H9 (cell line): Measurements from ENCODE around the gene PLA2G4D. TPM values are rescaled to one million over a fixed set of nuclear protein-coding genes. Genes with fewer than 3 reads are reported as not detected.

Experiments used
- DNase-seq: peaks from one replicate; pipeline ENCODE4 v3.0.0-alpha.2; 2017
- H2AFZ ChIP-seq: one replicate; pipeline ENCODE4 v1.6.1; 2013; ENCODE audit warnings: mild to moderate bottlenecking, low read length, control low read depth, moderate library complexity
- H2AK5ac ChIP-seq: 2 replicates; pipeline ENCODE4 v1.6.1; 2013; ENCODE audit warnings: low read length, control low read depth, mixed read lengths; ENCODE audit not compliant: insufficient read length
- H2BK120ac ChIP-seq: one replicate; pipeline ENCODE4 v1.6.1; 2013; ENCODE audit warnings: low read depth, mild to moderate bottlenecking, low read length, control low read depth, inconsistent platforms; ENCODE audit not compliant: poor library complexity, severe bottlenecking
- H2BK12ac ChIP-seq: 2 replicates; pipeline ENCODE4 v1.6.1; 2013; ENCODE audit warnings: low read length, control low read depth, mixed read lengths, low read depth; ENCODE audit not compliant: insufficient read length
- H2BK15ac ChIP-seq: 2 replicates; pipeline ENCODE4 v1.6.1; 2013; ENCODE audit warnings: low read depth, low read length, control low read depth
- H2BK20ac ChIP-seq: one replicate; pipeline ENCODE4 v1.6.1; 2013; ENCODE audit warnings: low read depth, mild to moderate bottlenecking, low read length, control low read depth, inconsistent platforms; ENCODE audit not compliant: poor library complexity, severe bottlenecking
- H2BK5ac ChIP-seq: 2 replicates; pipeline ENCODE4 v1.6.1; 2013; ENCODE audit warnings: low read length, control low read depth, mixed read lengths; ENCODE audit not compliant: insufficient read length
- H3K14ac ChIP-seq: 2 replicates; pipeline ENCODE4 v1.6.1; 2013; ENCODE audit warnings: low read length, control low read depth; ENCODE audit not compliant: insufficient read depth
- H3K18ac ChIP-seq: 2 replicates; pipeline ENCODE4 v1.6.1; 2013; ENCODE audit warnings: low read depth, mild to moderate bottlenecking, mixed read lengths, low read length, control low read depth; ENCODE audit not compliant: insufficient read length
- H3K23ac ChIP-seq: 2 replicates; pipeline ENCODE4 v1.6.1; 2013; ENCODE audit warnings: low read length, control low read depth, mixed read lengths, low read depth; ENCODE audit not compliant: insufficient read length
- H3K23me2 ChIP-seq: 2 replicates; pipeline ENCODE4 v1.6.1; 2013; ENCODE audit warnings: low read depth, mild to moderate bottlenecking, mixed read lengths, low read length, control low read depth; ENCODE audit not compliant: insufficient read length, poor library complexity, severe bottlenecking
- H3K27ac ChIP-seq: 2 replicates; pipeline ENCODE4 v1.5.1; 2013; ENCODE audit warnings: low read length, control low read depth, mixed read lengths, low read depth; ENCODE audit not compliant: insufficient read length
- H3K27me3 ChIP-seq: 2 replicates; pipeline ENCODE4 v1.6.1; 2013; ENCODE audit warnings: low read length, control low read depth, inconsistent platforms; ENCODE audit not compliant: insufficient read depth
- H3K4ac ChIP-seq: 2 replicates; pipeline ENCODE4 v1.6.1; 2013; ENCODE audit warnings: low read depth, mild to moderate bottlenecking, control low read depth, inconsistent platforms, low read length, moderate library complexity
- H3K4me1 ChIP-seq: 2 replicates; pipeline ENCODE4 v1.6.1; 2013; ENCODE audit warnings: low read length, control low read depth, inconsistent platforms; ENCODE audit not compliant: insufficient read depth
- H3K4me2 ChIP-seq: 2 replicates; pipeline ENCODE4 v1.6.1; 2013; ENCODE audit warnings: low read length, control low read depth, mixed read lengths; ENCODE audit not compliant: insufficient read length, insufficient read depth
- H3K56ac ChIP-seq: 2 replicates; pipeline ENCODE4 v1.6.1; 2013; ENCODE audit warnings: low read depth, mild to moderate bottlenecking, mixed read lengths, low read length, control low read depth; ENCODE audit not compliant: insufficient read length
- H3K79me1 ChIP-seq: 2 replicates; pipeline ENCODE4 v1.6.1; 2013; ENCODE audit warnings: low read depth, mild to moderate bottlenecking, moderate library complexity, low read length, control low read depth, inconsistent platforms; ENCODE audit not compliant: insufficient read depth, poor library complexity, severe bottlenecking
- H3K79me2 ChIP-seq: 2 replicates; pipeline ENCODE4 v1.6.1; 2013; ENCODE audit warnings: low read length, control low read depth, inconsistent platforms; ENCODE audit not compliant: insufficient read depth
- H3K9ac ChIP-seq: 2 replicates; pipeline ENCODE4 v1.6.1; 2013; ENCODE audit warnings: low read length, control low read depth, mixed read lengths; ENCODE audit not compliant: insufficient read length; ENCODE audit errors: extremely low read depth
- H3K9me3 ChIP-seq: one replicate; pipeline ENCODE4 v1.6.1; 2013; ENCODE audit warnings: low read depth, low read length, inconsistent platforms; ENCODE audit not compliant: control insufficient read depth
- H3T11ph ChIP-seq: one replicate; pipeline ENCODE4 v1.6.1; 2013; ENCODE audit warnings: mild to moderate bottlenecking, low read length, control low read depth, inconsistent platforms
- H4K20me1 ChIP-seq: one replicate; pipeline ENCODE4 v1.6.1; 2013; ENCODE audit not compliant: control insufficient read depth, insufficient read length, insufficient read depth
- H4K5ac ChIP-seq: 2 replicates; pipeline ENCODE4 v1.6.1; 2013; ENCODE audit warnings: low read depth, mild to moderate bottlenecking, mixed read lengths, low read length, control low read depth; ENCODE audit not compliant: insufficient read length
- H4K8ac ChIP-seq: replicated peaks from 2 replicates; pipeline ENCODE4 v1.6.1; 2013; ENCODE audit warnings: low read length, control low read depth, mixed read lengths, low read depth; ENCODE audit not compliant: insufficient read length
- H4K91ac ChIP-seq: 2 replicates; pipeline ENCODE4 v1.6.1; 2013; ENCODE audit warnings: low read depth, mild to moderate bottlenecking, moderate library complexity, mixed read lengths, low read length, control low read depth; ENCODE audit not compliant: insufficient read length
- H3K27ac Mint-ChIP-seq, 3 experiments: 2 replicates in 2 of 3; 3 replicates in 1 of 3; pipeline ENCODE4 v1.8.0; 2020 to 2021; ENCODE audit warnings: mixed read lengths in 3 of 3, mild to moderate bottlenecking in 1 of 3, moderate library complexity in 1 of 3
- H3K27me3 Mint-ChIP-seq: 2 replicates; pipeline ENCODE4 v1.8.0; 2021; ENCODE audit warnings: low read depth, mild to moderate bottlenecking, moderate library complexity, mixed read lengths
- H3K36me3 Mint-ChIP-seq, 3 experiments: 2 replicates in 2 of 3; 3 replicates in 1 of 3; pipeline ENCODE4 v1.8.0; 2020 to 2021; ENCODE audit warnings: low read depth in 3 of 3, mixed read lengths in 3 of 3; ENCODE audit not compliant: insufficient read depth in 1 of 3
- H3K4me1 Mint-ChIP-seq, 2 experiments: 2 replicates each; pipeline ENCODE4 v1.8.0; 2020; ENCODE audit warnings: mixed read lengths in 2 of 2
- H3K4me3 Mint-ChIP-seq, 2 experiments: 2 replicates in 1 of 2; 3 replicates in 1 of 2; pipeline ENCODE4 v1.8.0; 2020 to 2021; ENCODE audit warnings: mild to moderate bottlenecking in 2 of 2, mixed read lengths in 2 of 2, moderate library complexity in 1 of 2
- H3K9me3 Mint-ChIP-seq, 2 experiments: 2 replicates in 1 of 2; 3 replicates in 1 of 2; pipeline ENCODE4 v1.8.0; 2020; ENCODE audit warnings: mild to moderate bottlenecking in 2 of 2, mixed read lengths in 2 of 2, moderate library complexity in 1 of 2
- total RNA-seq: library from RNA; stranded (reverse); gene quantifications from 2 replicates; pipeline ENCODE4 v1.2.1, GENCODE V29; 2021
- TF ChIP-seq, protein P1 (sequence below): fragments of 200-600 bp; sonication (generic); conservative IDR thresholded peaks from 3 replicates; pipeline ENCODE4 v1.8.0; 2021; ENCODE audit warnings: antibody characterized with exemption, mild to moderate bottlenecking

PLA2G4D gene
- total RNA-seq, 1 experiment from 2014 or later = 0.33 TPM

GRCh38 chr15:42108189-42108588 is 13.8 kb upstream of the PLA2G4D start:
- H2BK20ac ChIP-seq = no peak overlapping the region
- DNase-seq = no peak
- H2AK5ac ChIP-seq = no peak overlapping the region
- H3T11ph ChIP-seq = no peak overlapping the region
- no peak overlapping the region for H4K91ac ChIP-seq
- no peak overlapping the region for H4K5ac ChIP-seq
- no peak overlapping the region for H3K23ac ChIP-seq
- Mint-ChIP-seq H3K36me3 (no peaks in the 10 kb centered on the region), H3K27ac (no peak overlapping the region), H3K4me3 (no peak overlapping the region), H3K4me1 (no peaks in the 10 kb centered on the region), H3K9me3 (no peaks in the 10 kb centered on the region), H3K27me3 (peaks cover 4% of the 10 kb centered on the region)
- H4K20me1 ChIP-seq = no peaks in the 10 kb centered on the region
- TF ChIP-seq, protein P1, sequence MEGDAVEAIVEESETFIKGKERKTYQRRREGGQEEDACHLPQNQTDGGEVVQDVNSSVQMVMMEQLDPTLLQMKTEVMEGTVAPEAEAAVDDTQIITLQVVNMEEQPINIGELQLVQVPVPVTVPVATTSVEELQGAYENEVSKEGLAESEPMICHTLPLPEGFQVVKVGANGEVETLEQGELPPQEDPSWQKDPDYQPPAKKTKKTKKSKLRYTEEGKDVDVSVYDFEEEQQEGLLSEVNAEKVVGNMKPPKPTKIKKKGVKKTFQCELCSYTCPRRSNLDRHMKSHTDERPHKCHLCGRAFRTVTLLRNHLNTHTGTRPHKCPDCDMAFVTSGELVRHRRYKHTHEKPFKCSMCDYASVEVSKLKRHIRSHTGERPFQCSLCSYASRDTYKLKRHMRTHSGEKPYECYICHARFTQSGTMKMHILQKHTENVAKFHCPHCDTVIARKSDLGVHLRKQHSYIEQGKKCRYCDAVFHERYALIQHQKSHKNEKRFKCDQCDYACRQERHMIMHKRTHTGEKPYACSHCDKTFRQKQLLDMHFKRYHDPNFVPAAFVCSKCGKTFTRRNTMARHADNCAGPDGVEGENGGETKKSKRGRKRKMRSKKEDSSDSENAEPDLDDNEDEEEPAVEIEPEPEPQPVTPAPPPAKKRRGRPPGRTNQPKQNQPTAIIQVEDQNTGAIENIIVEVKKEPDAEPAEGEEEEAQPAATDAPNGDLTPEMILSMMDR = no peak
- no peak overlapping the region for H3K56ac ChIP-seq
- no peak overlapping the region for H4K8ac ChIP-seq
- H3K9me3 ChIP-seq = no peaks in the 10 kb centered on the region
- H2BK120ac ChIP-seq = no peak overlapping the region
- H2BK12ac ChIP-seq = no peak overlapping the region
- H3K79me2 ChIP-seq = no peaks in the 10 kb centered on the region
- H3K27ac ChIP-seq = no peak overlapping the region
- H3K27me3 ChIP-seq = no peaks in the 10 kb centered on the region; the same call in 1 of the 2 replicates
- H3K23me2 ChIP-seq = no peaks in the 10 kb centered on the region
- H3K4ac ChIP-seq = no peak overlapping the region
- H2BK5ac ChIP-seq = no peak overlapping the region
- H3K9ac ChIP-seq = no peak overlapping the region
- H2BK15ac ChIP-seq = no peak overlapping the region
- H2AFZ ChIP-seq = no peak overlapping the region
- no peaks in the 10 kb centered on the region for H3K79me1 ChIP-seq
- H3K18ac ChIP-seq = no peak overlapping the region
- H3K4me1 ChIP-seq = no peaks in the 10 kb centered on the region
- H3K4me2 ChIP-seq = no peak overlapping the region
- no peak overlapping the region for H3K14ac ChIP-seq
